Neural cell (in vitro differentiated cells): ENCODE results near the gene EYS.

Experiments
- EP300 ChIP-seq: fragments of 450-650 bp; conservative IDR thresholded peaks from 2 replicates; pipeline ENCODE4 v1.6.1; 2014; ENCODE audit warnings: antibody characterized with exemption, mild to moderate bottlenecking, moderate library complexity; ENCODE audit not compliant: poor library complexity, severe bottlenecking
- EZH2 ChIP-seq: fragments of 200-600, 300-800 bp; shearing (Covaris generic), sonication (generic); IDR thresholded peaks from 2 replicates; pipeline ENCODE4 v1.6.1; 2014; ENCODE audit warnings: antibody characterized with exemption, low read length, borderline replicate concordance, mild to moderate bottlenecking; ENCODE audit not compliant: insufficient read depth, poor library complexity, severe bottlenecking
- MXI1 ChIP-seq: fragments of 450-650 bp; conservative IDR thresholded peaks from 2 replicates; pipeline ENCODE4 v1.6.1; 2014; ENCODE audit warnings: antibody characterized with exemption, mild to moderate bottlenecking; ENCODE audit not compliant: poor library complexity, severe bottlenecking
- POLR2AphosphoS5 ChIP-seq: IDR thresholded peaks from 2 replicates; pipeline ENCODE4 v1.6.1; 2012
- SMC3 ChIP-seq: fragments of 450-650 bp; conservative IDR thresholded peaks from 2 replicates; pipeline ENCODE4 v1.6.1; 2014; ENCODE audit warnings: antibody characterized with exemption, mild to moderate bottlenecking, moderate library complexity; ENCODE audit not compliant: poor library complexity
- TF ChIP-seq, protein P1 (sequence below): fragments of 450-650 bp; IDR thresholded peaks from 2 replicates; pipeline ENCODE4 v1.5.1; 2014; ENCODE audit warnings: antibody characterized with exemption, mild to moderate bottlenecking, moderate library complexity; ENCODE audit not compliant: poor library complexity, severe bottlenecking
- TF ChIP-seq, protein P2 (sequence below): IDR thresholded peaks from 2 replicates; pipeline ENCODE4 v1.6.1; 2012; ENCODE audit warnings: borderline replicate concordance

GRCh38 chr6:65642776-65643175 lies 64.2 kb downstream of the EYS start:
- TF ChIP-seq, protein P1, sequence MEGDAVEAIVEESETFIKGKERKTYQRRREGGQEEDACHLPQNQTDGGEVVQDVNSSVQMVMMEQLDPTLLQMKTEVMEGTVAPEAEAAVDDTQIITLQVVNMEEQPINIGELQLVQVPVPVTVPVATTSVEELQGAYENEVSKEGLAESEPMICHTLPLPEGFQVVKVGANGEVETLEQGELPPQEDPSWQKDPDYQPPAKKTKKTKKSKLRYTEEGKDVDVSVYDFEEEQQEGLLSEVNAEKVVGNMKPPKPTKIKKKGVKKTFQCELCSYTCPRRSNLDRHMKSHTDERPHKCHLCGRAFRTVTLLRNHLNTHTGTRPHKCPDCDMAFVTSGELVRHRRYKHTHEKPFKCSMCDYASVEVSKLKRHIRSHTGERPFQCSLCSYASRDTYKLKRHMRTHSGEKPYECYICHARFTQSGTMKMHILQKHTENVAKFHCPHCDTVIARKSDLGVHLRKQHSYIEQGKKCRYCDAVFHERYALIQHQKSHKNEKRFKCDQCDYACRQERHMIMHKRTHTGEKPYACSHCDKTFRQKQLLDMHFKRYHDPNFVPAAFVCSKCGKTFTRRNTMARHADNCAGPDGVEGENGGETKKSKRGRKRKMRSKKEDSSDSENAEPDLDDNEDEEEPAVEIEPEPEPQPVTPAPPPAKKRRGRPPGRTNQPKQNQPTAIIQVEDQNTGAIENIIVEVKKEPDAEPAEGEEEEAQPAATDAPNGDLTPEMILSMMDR: no peak
- TF ChIP-seq EZH2: no peak
- no peak for TF ChIP-seq SMC3
- TF ChIP-seq EP300: no peak
- TF ChIP-seq, protein P2, sequence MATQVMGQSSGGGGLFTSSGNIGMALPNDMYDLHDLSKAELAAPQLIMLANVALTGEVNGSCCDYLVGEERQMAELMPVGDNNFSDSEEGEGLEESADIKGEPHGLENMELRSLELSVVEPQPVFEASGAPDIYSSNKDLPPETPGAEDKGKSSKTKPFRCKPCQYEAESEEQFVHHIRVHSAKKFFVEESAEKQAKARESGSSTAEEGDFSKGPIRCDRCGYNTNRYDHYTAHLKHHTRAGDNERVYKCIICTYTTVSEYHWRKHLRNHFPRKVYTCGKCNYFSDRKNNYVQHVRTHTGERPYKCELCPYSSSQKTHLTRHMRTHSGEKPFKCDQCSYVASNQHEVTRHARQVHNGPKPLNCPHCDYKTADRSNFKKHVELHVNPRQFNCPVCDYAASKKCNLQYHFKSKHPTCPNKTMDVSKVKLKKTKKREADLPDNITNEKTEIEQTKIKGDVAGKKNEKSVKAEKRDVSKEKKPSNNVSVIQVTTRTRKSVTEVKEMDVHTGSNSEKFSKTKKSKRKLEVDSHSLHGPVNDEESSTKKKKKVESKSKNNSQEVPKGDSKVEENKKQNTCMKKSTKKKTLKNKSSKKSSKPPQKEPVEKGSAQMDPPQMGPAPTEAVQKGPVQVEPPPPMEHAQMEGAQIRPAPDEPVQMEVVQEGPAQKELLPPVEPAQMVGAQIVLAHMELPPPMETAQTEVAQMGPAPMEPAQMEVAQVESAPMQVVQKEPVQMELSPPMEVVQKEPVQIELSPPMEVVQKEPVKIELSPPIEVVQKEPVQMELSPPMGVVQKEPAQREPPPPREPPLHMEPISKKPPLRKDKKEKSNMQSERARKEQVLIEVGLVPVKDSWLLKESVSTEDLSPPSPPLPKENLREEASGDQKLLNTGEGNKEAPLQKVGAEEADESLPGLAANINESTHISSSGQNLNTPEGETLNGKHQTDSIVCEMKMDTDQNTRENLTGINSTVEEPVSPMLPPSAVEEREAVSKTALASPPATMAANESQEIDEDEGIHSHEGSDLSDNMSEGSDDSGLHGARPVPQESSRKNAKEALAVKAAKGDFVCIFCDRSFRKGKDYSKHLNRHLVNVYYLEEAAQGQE: no peak
- TF ChIP-seq POLR2AphosphoS5: no peak
- no peak for TF ChIP-seq MXI1
